ENCODE data around the gene PDE4D. TPM values are rescaled to one million over a fixed set of nuclear protein-coding genes. Genes with fewer than 3 reads are reported as not detected.

Gene PDE4D
- total and polyA plus RNA-seq, 2 of the 4 experiments (the other 2 are of a cell fraction) = 1.4 to 7.9 TPM

GRCh38 chr5:59267033-59267432 is 626.5 kb downstream of the PDE4D start:
- dilution Hi-C loops (cut with HindIII; ENCODE audit: low sequenced_read_pairs, unreplicated experiment) = no loop called here
- no peak for ATAC-seq (ENCODE audit: low read depth)
- TF ChIP-seq RCOR1 (IDR thresholded peaks at IDR 0.05; ENCODE audit: insufficient replicate concordance, low read length) = no peak
- no peak for TF ChIP-seq SMC3 (IDR thresholded peaks at IDR 0.05; ENCODE audit: low read depth, low read length)
- TF ChIP-seq FOS (IDR thresholded peaks at IDR 0.05; ENCODE audit: low read depth, low read length) = no peak
- H3K36me3 ChIP-seq (ENCODE audit: control insufficient read depth, insufficient read depth, low read length) = no peaks in the 10 kb centered on the region
- H3K79me1 ChIP-seq (ENCODE audit: low read depth in 1 of 2, low read length in 2 of 2) = no peaks in the 10 kb centered on the region
- H4K91ac ChIP-seq (ENCODE audit: insufficient read depth, low read depth, low read length) = no peak overlapping the region
- H4K5ac ChIP-seq (ENCODE audit: low read depth, low read length) = no peak overlapping the region
- no peak overlapping the region for H2BK15ac ChIP-seq (ENCODE audit: low read depth, low read length)
- no peaks in the 10 kb centered on the region for H4K20me1 ChIP-seq (ENCODE audit: insufficient read depth, low read length)
- H3K9me1 ChIP-seq (ENCODE audit: insufficient read depth, low read length) = no peaks in the 10 kb centered on the region
- no peak overlapping the region for H2BK120ac ChIP-seq (ENCODE audit: low read depth, low read length)
- H3K56ac ChIP-seq (ENCODE audit: extremely low read depth, insufficient read depth, low read length) = no peak overlapping the region
- H3K14ac ChIP-seq (replicated peaks; ENCODE audit: low read depth, low read length) = no peak overlapping the region
- WGBS, 2 experiments (ENCODE audit: extremely low coverage in 2 of 2, insufficient read length in 1 of 2) = no CpG with 5 or more reads among the region's 1 CpG
- no peak overlapping the region for H2AK5ac ChIP-seq (ENCODE audit: low read depth, low read length)
- no peak overlapping the region for H3K4ac ChIP-seq (ENCODE audit: low read depth, low read length)
- ChIA-PET POLR2A (ENCODE audit: unreplicated experiment) (no interaction called here), CTCF (no interaction called here)
- H3K27me3 ChIP-seq (ENCODE audit: control insufficient read depth, insufficient read depth, low read length) = no peaks in the 10 kb centered on the region
- no peaks in the 10 kb centered on the region for H3K4me1 ChIP-seq (ENCODE audit: control insufficient read depth, insufficient read depth, low read length)
- in situ Hi-C loops (cut with MboI; ENCODE audit: low sequenced_read_pairs) = no loop called here
- no peak overlapping the region for H2BK5ac ChIP-seq (ENCODE audit: low read depth, low read length, poor library complexity, severe bottlenecking)
- H3K4me3 ChIP-seq (ENCODE audit: insufficient read depth, low read depth, low read length) = no peak overlapping the region
- intact Hi-C loops (cut with micrococcal nuclease) = no loop called here
- H2AFZ ChIP-seq (replicated peaks; ENCODE audit: low read length, poor library complexity) = no peak overlapping the region
- no peak overlapping the region for H3K9ac ChIP-seq (ENCODE audit: low read depth, low read length)
- H3K4me2 ChIP-seq (ENCODE audit: low read depth, low read length) = no peak overlapping the region
- BruUV-seq (replicated peaks) = no TSS peak
- H2BK20ac ChIP-seq (ENCODE audit: low read depth, low read length) = no peak overlapping the region
- H3K9me3 ChIP-seq (ENCODE audit: control insufficient read depth, insufficient read depth, low read length) = no peaks in the 10 kb centered on the region
- no peak overlapping the region for H3K27ac ChIP-seq (ENCODE audit: insufficient read depth, low read length)
- no peak overlapping the region for H2AK9ac ChIP-seq (replicated peaks; ENCODE audit: low read depth, low read length, poor library complexity)
- no peak overlapping the region for H3K18ac ChIP-seq (ENCODE audit: low read depth, low read length)
- DNase-seq = no peak
- no peak overlapping the region for H4K8ac ChIP-seq (ENCODE audit: low read depth in 2 of 2, low read length in 2 of 2)
- no peak overlapping the region for H3K23ac ChIP-seq (ENCODE audit: low read depth, low read length)

All from IMR-90 (cell line).